Measurements from ENCODE around the gene ADORA3.
"Not testable (repeated sequence)": the region's sequence is repeated elsewhere in the genome, so short reads cannot be mapped to it uniquely, and the experiment has no call there.

The ADORA3 gene

DNA sequence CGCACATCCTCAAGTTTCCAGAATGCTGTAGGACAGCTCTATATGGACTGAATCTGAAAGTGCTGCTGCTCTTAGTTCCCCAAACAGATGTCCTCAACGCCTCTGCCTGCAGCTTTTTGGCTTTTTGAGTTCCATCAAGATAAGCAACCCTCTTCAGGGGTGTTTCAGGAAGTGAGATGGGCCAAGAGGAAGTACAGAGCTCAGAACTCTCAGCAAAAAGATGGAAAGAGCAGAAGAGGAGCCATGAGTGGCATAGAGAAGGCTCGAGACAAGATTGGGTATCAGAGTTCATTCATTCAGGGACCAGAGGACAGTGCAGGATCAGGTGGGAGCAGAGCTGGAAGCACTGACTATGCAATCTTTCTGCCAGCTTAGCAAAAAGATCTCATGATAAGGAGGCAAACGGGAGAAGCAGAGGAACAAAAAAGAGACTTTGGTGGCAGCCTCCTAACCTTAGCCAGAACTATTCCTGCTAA is at the start of gene ADORA3, which contains the start of gene TMIGD3:
ADORA3 (minus strand) TSS at position 49 of the 476 bp plus-strand sequence. CDS start 279 bp downstream, outside the sequence.
TMIGD3 (minus strand) TSS at position 49 of the 476 bp plus-strand sequence. CDS start 279 bp downstream, outside the sequence.
- no peak for DNase-seq (ENCODE audit: extremely low read depth, low read depth)
- TF ChIP-seq, protein P1, sequence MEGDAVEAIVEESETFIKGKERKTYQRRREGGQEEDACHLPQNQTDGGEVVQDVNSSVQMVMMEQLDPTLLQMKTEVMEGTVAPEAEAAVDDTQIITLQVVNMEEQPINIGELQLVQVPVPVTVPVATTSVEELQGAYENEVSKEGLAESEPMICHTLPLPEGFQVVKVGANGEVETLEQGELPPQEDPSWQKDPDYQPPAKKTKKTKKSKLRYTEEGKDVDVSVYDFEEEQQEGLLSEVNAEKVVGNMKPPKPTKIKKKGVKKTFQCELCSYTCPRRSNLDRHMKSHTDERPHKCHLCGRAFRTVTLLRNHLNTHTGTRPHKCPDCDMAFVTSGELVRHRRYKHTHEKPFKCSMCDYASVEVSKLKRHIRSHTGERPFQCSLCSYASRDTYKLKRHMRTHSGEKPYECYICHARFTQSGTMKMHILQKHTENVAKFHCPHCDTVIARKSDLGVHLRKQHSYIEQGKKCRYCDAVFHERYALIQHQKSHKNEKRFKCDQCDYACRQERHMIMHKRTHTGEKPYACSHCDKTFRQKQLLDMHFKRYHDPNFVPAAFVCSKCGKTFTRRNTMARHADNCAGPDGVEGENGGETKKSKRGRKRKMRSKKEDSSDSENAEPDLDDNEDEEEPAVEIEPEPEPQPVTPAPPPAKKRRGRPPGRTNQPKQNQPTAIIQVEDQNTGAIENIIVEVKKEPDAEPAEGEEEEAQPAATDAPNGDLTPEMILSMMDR (IDR thresholded peaks at IDR 0.05; ENCODE audit: low read depth, low read length) = no peak

DNA sequence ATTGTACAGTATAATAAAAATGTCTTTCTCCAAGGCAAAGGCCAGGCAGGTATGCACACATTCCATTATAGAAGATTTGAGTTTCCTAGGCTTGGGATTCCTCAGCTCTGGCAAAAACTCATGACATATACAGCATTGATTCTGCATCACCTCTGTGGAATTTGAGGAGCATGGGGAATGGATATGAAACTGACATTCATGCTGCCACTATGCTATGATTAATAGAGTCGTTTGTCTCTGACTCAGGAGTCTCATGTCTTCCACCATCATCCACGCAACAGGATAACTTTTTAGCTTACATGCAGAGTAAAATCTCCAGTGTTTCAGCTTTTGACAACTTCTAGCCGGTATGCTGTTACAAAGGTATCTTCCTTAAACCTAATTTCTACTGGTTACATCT is 49.8 kb upstream of the ADORA3 start:
- no peak for DNase-seq (ENCODE audit: extremely low read depth, low read depth)
- TF ChIP-seq, protein P1 (IDR thresholded peaks at IDR 0.05; ENCODE audit: low read depth, low read length) = no peak

DNA sequence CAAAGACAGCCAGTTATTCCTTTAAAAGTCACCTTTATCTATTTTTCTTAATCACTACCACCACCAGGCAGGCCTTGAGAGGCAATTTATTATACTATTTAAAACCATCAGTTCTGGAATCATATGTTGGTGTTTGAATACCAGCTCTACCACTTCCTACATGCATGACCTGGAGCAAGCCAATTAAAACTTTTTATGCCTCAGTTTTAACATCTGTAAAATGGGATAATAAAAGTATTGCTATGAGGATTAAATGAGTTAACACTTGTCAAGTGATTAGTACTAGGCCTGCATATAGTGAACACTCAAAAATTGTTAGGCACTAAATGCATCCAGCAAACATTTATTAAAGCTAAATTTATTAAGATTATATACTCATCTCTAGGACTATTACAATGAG is 49.2 kb upstream of the ADORA3 start:
- TF ChIP-seq, protein P1 (IDR thresholded peaks at IDR 0.05; ENCODE audit: low read depth, low read length) = no peak
- DNase-seq (ENCODE audit: extremely low read depth, low read depth) = no peak

DNA sequence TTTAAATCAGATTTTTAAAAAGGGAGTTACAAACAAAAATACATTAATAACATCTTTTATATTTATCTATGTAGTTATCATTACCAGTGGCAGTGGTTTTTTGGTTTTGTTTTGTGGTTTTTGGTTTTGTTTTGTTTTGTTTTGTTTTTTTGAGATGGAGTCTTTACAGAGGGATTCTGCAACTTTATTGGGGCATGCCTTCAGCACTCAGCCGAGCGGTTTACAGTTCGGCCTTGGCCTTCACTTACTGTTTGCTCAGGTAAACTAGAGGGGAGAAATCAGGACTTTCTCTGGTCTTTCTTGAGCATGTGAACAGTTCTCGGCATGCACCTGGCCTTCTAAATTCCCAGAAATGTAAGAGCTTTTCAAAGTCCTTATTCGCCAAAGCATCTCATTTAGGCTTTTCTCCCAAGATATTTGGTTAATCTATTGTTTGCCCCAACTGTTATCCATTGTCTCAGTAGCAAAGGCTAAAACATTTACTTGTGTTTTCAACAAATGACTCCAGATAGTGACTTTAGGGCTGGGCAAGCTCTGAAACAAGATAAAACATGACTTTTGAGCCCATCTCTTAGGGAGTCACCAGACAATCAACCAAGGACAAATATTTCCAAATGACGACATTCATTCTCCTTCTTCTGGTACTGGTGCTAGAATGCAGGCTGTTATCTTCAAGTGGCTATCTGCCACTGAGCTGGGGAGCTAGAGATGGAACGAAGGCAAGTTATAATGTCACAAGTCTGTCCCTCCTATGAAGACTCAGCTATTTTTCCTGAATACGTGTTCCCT is 48.4 kb upstream of the ADORA3 start:
- DNase-seq (ENCODE audit: extremely low read depth, low read depth) = no peak
- TF ChIP-seq, protein P1 (IDR thresholded peaks at IDR 0.05; ENCODE audit: low read depth, low read length) = no peak

DNA sequence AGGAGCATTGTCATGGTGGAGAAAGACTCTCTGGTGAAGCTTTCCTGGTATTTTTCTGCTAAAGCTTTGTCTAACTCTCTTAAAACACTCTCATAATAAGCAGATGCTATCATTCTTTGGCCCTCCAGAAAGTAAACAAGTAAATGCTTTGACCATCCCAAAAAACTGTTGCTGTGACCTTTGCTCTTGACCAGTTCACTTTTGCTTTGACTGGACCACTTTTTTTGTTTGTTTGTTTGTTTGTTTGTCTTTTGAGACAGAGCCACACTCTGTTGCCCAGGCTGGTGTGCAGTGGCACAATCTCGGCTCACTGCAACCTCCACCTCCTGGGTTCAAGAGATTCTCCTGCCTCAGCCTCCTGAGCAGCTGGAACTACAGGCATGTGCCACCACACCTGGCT is 44.4 kb upstream of the ADORA3 start:
- DNase-seq (ENCODE audit: extremely low read depth, low read depth) = not testable (repeated sequence)

DNA sequence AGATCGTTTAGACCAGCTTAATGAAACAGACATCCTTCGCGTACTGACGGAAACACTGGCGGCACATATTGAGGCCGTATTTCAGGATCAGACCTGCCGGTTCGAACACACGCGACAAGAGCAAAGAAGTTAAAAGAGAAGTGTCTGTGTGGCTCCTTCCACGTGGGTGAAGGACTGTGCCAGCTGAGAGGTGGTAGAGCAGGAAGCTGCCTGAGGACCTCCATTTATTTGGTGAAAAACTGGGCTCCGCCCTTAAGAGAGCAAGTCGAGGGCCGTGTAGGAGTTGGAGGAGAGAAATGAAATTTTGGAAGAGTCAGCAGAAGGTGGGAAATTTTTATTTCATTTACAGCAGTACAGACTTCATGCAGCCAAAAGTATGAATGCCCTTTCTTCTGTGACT is 38.8 kb upstream of the ADORA3 start:
- TF ChIP-seq, protein P1 (IDR thresholded peaks at IDR 0.05; ENCODE audit: low read depth, low read length) = no peak
- no peak for DNase-seq (ENCODE audit: extremely low read depth, low read depth)

DNA sequence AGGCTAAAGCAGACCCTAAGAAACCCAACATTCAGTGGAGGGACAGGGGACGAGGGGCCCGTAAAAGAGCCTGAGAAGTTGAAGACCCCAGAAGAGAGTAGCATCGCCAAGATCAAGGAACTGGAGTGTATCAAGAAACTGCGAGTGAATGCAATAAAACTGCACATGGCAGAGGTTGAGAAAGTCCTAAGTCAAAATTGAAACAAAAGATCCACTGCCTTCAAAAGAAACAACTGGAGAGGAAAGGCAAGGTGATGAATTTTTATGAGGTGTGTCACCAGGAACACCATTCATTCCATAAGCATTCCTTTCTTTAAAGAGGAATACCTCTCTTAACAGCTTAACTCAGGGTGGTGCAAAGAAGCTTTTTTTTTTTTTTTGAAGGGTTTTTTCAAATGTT is 38.3 kb upstream of the ADORA3 start:
- no peak for DNase-seq (ENCODE audit: extremely low read depth, low read depth)
- TF ChIP-seq, protein P1 (IDR thresholded peaks at IDR 0.05; ENCODE audit: low read depth, low read length) = no peak
